Bronchial epithelial cell (primary cell): Measurements from ENCODE around the gene TFAP2B. TPM values are rescaled to one million over a fixed set of nuclear protein-coding genes. Genes with fewer than 3 reads are reported as not detected.
A peak's percentile ranks its signal among the peaks of the same experiment; 100 is the strongest.

Experiments
- DNase-seq: peaks from one replicate; pipeline ENCODE4 v3.0.0-alpha.2; 2010; ENCODE audit warnings: low read depth
- FAIRE-seq: peaks from 2 replicates; lab custom pipeline; 2011; peaks lifted over from hg19 to GRCh38; lab: Jason Lieb, UNC
- H3K27me3 ChIP-seq: 2 replicates; pipeline ENCODE4 v1.5.1; 2011; ENCODE audit warnings: low read length; ENCODE audit not compliant: control insufficient read depth, insufficient read depth
- H3K36me3 ChIP-seq: 2 replicates; pipeline ENCODE4 v1.5.1; 2011; ENCODE audit warnings: low read length; ENCODE audit not compliant: control insufficient read depth, insufficient read depth
- H3K4me3 ChIP-seq: 2 replicates; pipeline ENCODE4 v1.5.1; 2011; ENCODE audit warnings: mild to moderate bottlenecking, low read depth, low read length, control low read depth
- CTCF ChIP-seq: IDR thresholded peaks from 2 replicates; pipeline ENCODE4 v1.5.1; 2011; ENCODE audit warnings: mild to moderate bottlenecking, moderate library complexity, low read length, control low read depth, inconsistent platforms; ENCODE audit not compliant: insufficient read depth, severe bottlenecking
- total RNA-seq: library from RNA; depleted of rRNA; stranded (reverse); fragments of >200 nt; gene quantifications from 2 replicates; pipeline ENCODE4 v1.2.1, GENCODE V29; 2014

The TFAP2B gene
- total RNA-seq, 1 donor from 2014 or later: not detected

- TF ChIP-seq CTCF: no peak
- Histone ChIP-seq H3K4me3 (no peak overlapping the region), H3K27me3 (no peaks in the 10 kb centered on the region)
Observed at GRCh38 chr6:50795574-50795973, 23.1 kb upstream of the TFAP2B start.

GRCh38 chr6:50804283-50804682 lies 14.4 kb upstream of the TFAP2B start:
- H3K27me3 ChIP-seq: no peaks in the 10 kb centered on the region
- FAIRE-seq (no peak), DNase-seq (no peak)
- TF ChIP-seq CTCF: no peak
- H3K36me3 ChIP-seq: no peaks in the 10 kb centered on the region
- H3K4me3 ChIP-seq: no peak overlapping the region

More at GRCh38 chr6:50795574-50795973, 23.1 kb upstream of the TFAP2B start:
- DNase-seq (no peak), FAIRE-seq (no peak)
- H3K36me3 ChIP-seq: no peaks in the 10 kb centered on the region

- Histone ChIP-seq H3K4me3 (no peak overlapping the region), H3K27me3 (no peaks in the 10 kb centered on the region), H3K36me3 (no peaks in the 10 kb centered on the region)
- no peak for DNase-seq
- no peak for TF ChIP-seq CTCF
- no peak for FAIRE-seq
Observed at GRCh38 chr6:50807035-50807434, 11.6 kb upstream of the TFAP2B start.

GRCh38 chr6:50815436-50816114 lies 3.1 kb upstream of the TFAP2B start:
- no peaks in the 10 kb centered on the region for H3K36me3 ChIP-seq
- DNase-seq: peak; percentile 22
- peak overlapping the region; percentile 47 for H3K4me3 ChIP-seq
- H3K27me3 ChIP-seq: peaks cover 22% of the 10 kb centered on the region
- FAIRE-seq: no peak
- peak; percentile 29 for TF ChIP-seq CTCF

- DNase-seq (peak; percentile 74), FAIRE-seq (no peak)
- peaks cover 28% of the 10 kb centered on the region for H3K27me3 ChIP-seq
- H3K4me3 ChIP-seq: peak overlapping the region; percentile 47
- TF ChIP-seq CTCF: peak; percentile 71
- H3K36me3 ChIP-seq: no peaks in the 10 kb centered on the region
Observed at GRCh38 chr6:50816115-50816675, 2.5 kb upstream of the TFAP2B start.
